ENCODE measurements around the gene MAP1LC3A. TPM values are rescaled to one million over a fixed set of nuclear protein-coding genes. Genes with fewer than 3 reads are reported as not detected.

The MAP1LC3A gene
- total RNA-seq, result 6.5 and 22.2 TPM in 2 replicates

GRCh38 chr20:34558320-34559218, at the start of gene MAP1LC3A:
Gene MAP1LC3A, plus strand, starts transcription at chr20:34558718. Its CDS starts 151 bp downstream, at chr20:34558869.

GRCh38 chr20:34516247-34517113, 42.0 kb upstream of the MAP1LC3A start, which contains the start of gene DYNLRB1:
Gene DYNLRB1, plus strand, starts transcription at chr20:34516422. Its CDS starts 37 bp downstream, at chr20:34516459.

Other genes starting within 250 kb of the MAP1LC3A start
- 84.3 and 117 TPM in 2 replicates for gene ITCH, start 195.4 kb upstream of the MAP1LC3A start, total RNA-seq
- 24.1 and 26.0 TPM in 2 replicates for gene DYNLRB1, start 42.3 kb upstream of the MAP1LC3A start, total RNA-seq
- 6.4 and 8.2 TPM in 2 replicates for gene PIGU, start 118.4 kb downstream of the MAP1LC3A start, total RNA-seq
- gene TP53INP2, start 145.6 kb downstream of the MAP1LC3A start, total RNA-seq, result 1.3 and 1.4 TPM in 2 replicates

Measured in uterine smooth muscle cell (primary cell).